Breast epithelium (tissue), 4 donors: Measurements from ENCODE around the gene DNASE1L3. TPM values are rescaled to one million over a fixed set of nuclear protein-coding genes. Genes with fewer than 3 reads are reported as not detected.

Source experiments
- DNase-seq, 2 donors: peaks; one replicate each; pipeline ENCODE4 v3.0.0-alpha.2; 2019; ENCODE audit warnings: low spot score in 2 of 2
- H3K27ac ChIP-seq, 2 donors: fragments of 200-600 bp; sonication (generic) in 1 of 2; one replicate each; pipeline ENCODE4 v1.5.1; 2016 to 2019; ENCODE audit warnings: mild to moderate bottlenecking in 1 of 2
- H3K27me3 ChIP-seq, 2 donors: fragments of 200-600 bp; sonication (generic) in 1 of 2; one replicate each; pipeline versions ENCODE4 v1.5.1 to v1.6.0; 2017 to 2019; ENCODE audit warnings: control low read depth in 1 of 2, mild to moderate bottlenecking in 1 of 2
- H3K36me3 ChIP-seq: fragments of 200-600 bp; one replicate; pipeline ENCODE4 v1.5.1; 2019
- H3K4me1 ChIP-seq, 2 donors: fragments of 200-600 bp; sonication (generic); one replicate each; pipeline ENCODE4 v1.5.1; 2016 to 2019; ENCODE audit warnings: control low read depth in 1 of 2
- H3K4me3 ChIP-seq, 3 donors: fragments of 200-600 bp; sonication (generic); 1 replicate in 2 of 3; 2 replicates in 1 of 3; pipeline ENCODE4 v1.5.1; 2016 to 2019; ENCODE audit warnings: mild to moderate bottlenecking in 3 of 3, moderate library complexity in 2 of 3
- H3K9me3 ChIP-seq, 2 donors: fragments of 200-600 bp; sonication (generic) in 1 of 2; one replicate each; pipeline ENCODE4 v1.5.1; 2016 to 2019; ENCODE audit warnings: control low read depth in 1 of 2
- POLR2A ChIP-seq: fragments of 450-650 bp; IDR thresholded peaks from one replicate; pipeline ENCODE4 v1.6.1; 2016; ENCODE audit warnings: antibody characterized with exemption, mild to moderate bottlenecking, moderate library complexity
- POLR2AphosphoS5 ChIP-seq, 3 donors: sonication (generic); formaldehyde crosslinking; IDR thresholded peaks; one replicate each; pipeline ENCODE4 v1.6.1; 2017; ENCODE audit warnings: antibody characterized with exemption in 3 of 3
- intact Hi-C: fragments of 100-400 bp; cut with DNase I; formaldehyde crosslinking; loops from one replicate; pipeline ENCODE4 v1.15.1; 2023; ENCODE audit warnings: low total_unique reads
- total RNA-seq, 3 donors: library from RNA; depleted of rRNA; stranded (reverse); fragments of >200 nt; gene quantifications; one replicate each; pipeline ENCODE4 v1.1.0, GENCODE V29; 2016
- TF ChIP-seq, protein P1 (sequence below), 3 donors: fragments of 450-650 bp; IDR thresholded peaks; one replicate each; pipeline ENCODE4 v1.5.1; 2016 to 2017; ENCODE audit warnings: antibody characterized with exemption in 3 of 3, mild to moderate bottlenecking in 3 of 3, moderate library complexity in 3 of 3

Gene DNASE1L3
- total RNA-seq, 3 donors from 2014 or later = 0.44 to 9.2 (median 5.6) TPM

DNA sequence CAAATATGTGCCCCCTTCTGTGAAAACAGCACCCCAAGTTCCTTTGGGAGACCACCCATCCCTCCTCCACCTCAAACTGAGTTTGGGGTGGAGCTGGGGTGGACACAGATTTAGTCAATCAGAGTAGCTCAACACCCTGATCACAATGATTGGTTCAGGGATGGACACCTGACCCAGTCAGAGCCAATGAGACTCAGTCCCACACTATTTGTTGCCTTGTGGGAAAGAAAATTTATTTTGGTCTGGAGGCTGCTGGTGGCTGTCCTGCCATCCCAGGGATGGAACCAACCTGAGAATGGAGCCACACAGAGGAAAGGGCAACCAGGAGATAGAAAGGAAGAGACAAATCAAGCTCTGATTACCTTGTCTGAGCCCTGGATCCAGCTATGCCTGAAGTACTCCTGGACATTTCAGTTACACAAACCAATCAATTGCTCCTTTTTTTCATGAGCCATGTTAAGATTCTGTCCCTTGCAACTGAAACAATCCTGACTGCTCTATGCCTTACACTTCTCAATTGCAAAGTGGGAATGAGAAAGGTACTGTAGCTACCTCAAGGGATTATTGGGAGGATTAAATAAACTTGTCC lies 10.6 kb downstream of the DNASE1L3 start:
- intact Hi-C loops = no loop called here
- TF ChIP-seq POLR2A (no peak), POLR2AphosphoS5 (IDR thresholded peaks at IDR 0.05) (no peak)
- TF ChIP-seq, protein P1, sequence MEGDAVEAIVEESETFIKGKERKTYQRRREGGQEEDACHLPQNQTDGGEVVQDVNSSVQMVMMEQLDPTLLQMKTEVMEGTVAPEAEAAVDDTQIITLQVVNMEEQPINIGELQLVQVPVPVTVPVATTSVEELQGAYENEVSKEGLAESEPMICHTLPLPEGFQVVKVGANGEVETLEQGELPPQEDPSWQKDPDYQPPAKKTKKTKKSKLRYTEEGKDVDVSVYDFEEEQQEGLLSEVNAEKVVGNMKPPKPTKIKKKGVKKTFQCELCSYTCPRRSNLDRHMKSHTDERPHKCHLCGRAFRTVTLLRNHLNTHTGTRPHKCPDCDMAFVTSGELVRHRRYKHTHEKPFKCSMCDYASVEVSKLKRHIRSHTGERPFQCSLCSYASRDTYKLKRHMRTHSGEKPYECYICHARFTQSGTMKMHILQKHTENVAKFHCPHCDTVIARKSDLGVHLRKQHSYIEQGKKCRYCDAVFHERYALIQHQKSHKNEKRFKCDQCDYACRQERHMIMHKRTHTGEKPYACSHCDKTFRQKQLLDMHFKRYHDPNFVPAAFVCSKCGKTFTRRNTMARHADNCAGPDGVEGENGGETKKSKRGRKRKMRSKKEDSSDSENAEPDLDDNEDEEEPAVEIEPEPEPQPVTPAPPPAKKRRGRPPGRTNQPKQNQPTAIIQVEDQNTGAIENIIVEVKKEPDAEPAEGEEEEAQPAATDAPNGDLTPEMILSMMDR (IDR thresholded peaks at IDR 0.05) = no peak
- H3K27ac ChIP-seq = peak overlapping the region in 1 of 2 donors; percentile 30

DNA sequence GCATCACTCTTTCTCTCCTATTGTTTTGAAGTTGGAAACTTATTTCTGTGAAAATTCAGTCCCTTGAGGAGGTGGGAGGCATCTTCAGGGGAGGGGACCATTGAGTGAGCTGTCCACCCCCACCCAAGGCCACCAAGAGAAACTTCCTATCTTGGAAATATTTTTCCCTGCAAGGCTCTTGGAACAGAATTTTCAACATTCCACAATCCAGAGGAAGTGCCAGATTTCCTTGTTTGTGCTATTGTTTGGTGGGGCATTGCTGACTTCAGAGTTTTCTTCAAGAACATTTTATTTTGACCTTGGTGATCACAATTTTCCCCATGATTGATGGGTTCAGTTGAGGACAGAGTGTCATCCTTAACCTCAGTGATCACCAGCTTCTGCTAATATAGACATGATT lies 12.0 kb downstream of the DNASE1L3 start:
- no peak for DNase-seq
- Histone ChIP-seq H3K36me3 (no peaks in the 10 kb centered on the region), H3K4me3 (no peak overlapping the region), H3K9me3 (no peaks in the 10 kb centered on the region), H3K27me3 (no peaks in the 10 kb centered on the region), H3K27ac (peak overlapping the region; percentile 46 to 49), H3K4me1 (no peaks in the 10 kb centered on the region)
- TF ChIP-seq POLR2A (no peak), POLR2AphosphoS5 (IDR thresholded peaks at IDR 0.05) (no peak)
- TF ChIP-seq, protein P1 (IDR thresholded peaks at IDR 0.05) = no peak
- intact Hi-C loops = no loop called here

More for the DNA sequence above, 10.6 kb downstream of the DNASE1L3 start:
- no peaks in the 10 kb centered on the region for H3K36me3 ChIP-seq
- DNase-seq = no peak
- no peak overlapping the region for H3K4me3 ChIP-seq
- no peaks in the 10 kb centered on the region for H3K4me1 ChIP-seq
- no peaks in the 10 kb centered on the region for H3K27me3 ChIP-seq
- H3K9me3 ChIP-seq = no peaks in the 10 kb centered on the region

DNA sequence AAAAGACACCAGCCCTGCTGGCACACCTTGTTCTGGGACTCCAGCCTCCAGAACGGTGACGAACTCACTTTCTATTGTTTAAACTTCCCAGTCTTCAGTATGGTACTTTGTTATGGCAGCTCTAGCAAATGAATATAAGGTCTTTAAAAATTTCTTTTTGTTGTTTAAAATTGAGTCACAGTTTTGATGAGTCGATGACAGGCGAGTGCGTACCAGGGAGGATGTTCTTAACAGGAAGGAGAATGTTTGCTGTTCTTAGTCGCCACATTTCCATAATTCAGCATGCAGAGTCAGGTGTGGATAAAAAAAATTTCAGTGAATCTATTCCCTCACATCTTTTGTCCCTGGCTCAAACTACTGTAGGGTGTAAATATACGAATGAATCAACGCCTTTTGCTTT lies 12.4 kb downstream of the DNASE1L3 start:
- TF ChIP-seq POLR2AphosphoS5 (IDR thresholded peaks at IDR 0.05) (no peak), POLR2A (no peak)
- TF ChIP-seq, protein P1 (IDR thresholded peaks at IDR 0.05) = no peak
- no peaks in the 10 kb centered on the region for H3K9me3 ChIP-seq
- H3K27ac ChIP-seq = peak overlapping the region; percentile 22 to 44
- no peaks in the 10 kb centered on the region for H3K36me3 ChIP-seq
- H3K4me1 ChIP-seq = no peaks in the 10 kb centered on the region
- no peaks in the 10 kb centered on the region for H3K27me3 ChIP-seq
- no peak for DNase-seq
- no peak overlapping the region for H3K4me3 ChIP-seq
- intact Hi-C loops = no loop called here

DNA sequence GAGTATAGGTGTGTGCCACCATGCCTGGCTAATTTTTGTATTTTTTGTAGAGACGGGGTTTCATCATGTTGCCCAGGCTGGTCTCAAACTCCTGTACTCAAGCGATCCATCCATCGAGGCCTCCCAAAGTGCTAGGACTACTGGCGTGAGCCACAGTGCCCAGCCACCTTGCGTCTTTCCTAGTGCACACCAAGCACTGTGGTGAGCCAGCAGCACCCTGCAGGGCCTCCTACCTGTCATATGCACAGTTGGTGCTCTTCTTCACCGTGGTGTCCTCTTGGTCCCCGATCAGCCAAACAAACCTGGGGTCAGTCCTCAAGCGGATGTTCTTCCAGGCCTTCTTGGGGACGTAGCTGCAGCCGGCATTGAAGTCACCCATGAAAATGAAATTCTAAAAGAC lies 13.2 kb downstream of the DNASE1L3 start:
- Histone ChIP-seq H3K9me3 (no peaks in the 10 kb centered on the region), H3K27ac (no peak overlapping the region), H3K4me1 (no peaks in the 10 kb centered on the region), H3K4me3 (no peak overlapping the region), H3K27me3 (no peaks in the 10 kb centered on the region), H3K36me3 (no peaks in the 10 kb centered on the region)
- no peak for DNase-seq
- intact Hi-C loops = no loop called here
- TF ChIP-seq POLR2AphosphoS5 (IDR thresholded peaks at IDR 0.05) (no peak), POLR2A (no peak)
- TF ChIP-seq, protein P1 (IDR thresholded peaks at IDR 0.05) = no peak

DNA sequence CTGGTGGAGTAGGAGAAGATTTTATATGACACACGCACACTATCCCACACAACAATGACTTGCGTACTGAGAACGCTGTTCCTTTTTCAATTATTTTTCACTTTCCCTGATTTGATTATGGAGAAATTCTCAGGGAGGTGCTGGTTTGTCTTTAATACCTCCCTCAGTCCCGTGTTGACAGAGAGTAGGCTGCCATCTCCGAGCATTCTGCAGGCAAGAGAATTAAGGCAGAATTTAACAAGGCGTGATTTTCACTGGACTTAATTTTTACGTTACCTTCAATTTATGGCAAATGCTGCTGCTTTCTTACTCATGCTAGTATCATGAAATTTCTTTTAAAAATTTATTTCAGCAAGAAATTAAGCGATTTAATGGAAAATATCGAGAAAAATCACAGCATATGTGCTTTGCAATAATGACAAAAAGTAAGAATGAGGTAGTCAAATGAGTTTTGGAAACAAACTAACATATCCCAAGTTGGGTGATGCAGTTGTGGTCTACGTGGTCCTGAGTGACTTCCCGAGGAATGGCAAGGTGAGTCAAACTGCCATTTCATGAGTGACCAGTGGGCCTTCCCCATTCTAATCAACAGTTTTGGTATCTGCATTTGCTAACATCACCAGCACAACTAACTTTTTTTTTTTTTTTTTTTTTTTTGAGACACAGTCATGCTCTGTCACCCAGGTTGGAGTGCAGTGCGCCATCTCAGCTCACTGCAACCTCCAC lies 16.9 kb downstream of the DNASE1L3 start:
- TF ChIP-seq, protein P1 (IDR thresholded peaks at IDR 0.05) = no peak
- TF ChIP-seq POLR2AphosphoS5 (IDR thresholded peaks at IDR 0.05) = no peak
- TF ChIP-seq POLR2A = no peak
- Histone ChIP-seq H3K4me3 (no peak overlapping the region), H3K4me1 (no peaks in the 10 kb centered on the region), H3K27ac (no peak overlapping the region), H3K36me3 (no peaks in the 10 kb centered on the region), H3K9me3 (no peaks in the 10 kb centered on the region), H3K27me3 (no peaks in the 10 kb centered on the region)
- intact Hi-C loops = no loop called here
- DNase-seq = no peak
